Measurements from ENCODE around the gene PRR20A. TPM values are rescaled to one million over a fixed set of nuclear protein-coding genes. Genes with fewer than 3 reads are reported as not detected.

Gene PRR20A
- total and polyA plus RNA-seq, 4 donors, result not detected

DNA sequence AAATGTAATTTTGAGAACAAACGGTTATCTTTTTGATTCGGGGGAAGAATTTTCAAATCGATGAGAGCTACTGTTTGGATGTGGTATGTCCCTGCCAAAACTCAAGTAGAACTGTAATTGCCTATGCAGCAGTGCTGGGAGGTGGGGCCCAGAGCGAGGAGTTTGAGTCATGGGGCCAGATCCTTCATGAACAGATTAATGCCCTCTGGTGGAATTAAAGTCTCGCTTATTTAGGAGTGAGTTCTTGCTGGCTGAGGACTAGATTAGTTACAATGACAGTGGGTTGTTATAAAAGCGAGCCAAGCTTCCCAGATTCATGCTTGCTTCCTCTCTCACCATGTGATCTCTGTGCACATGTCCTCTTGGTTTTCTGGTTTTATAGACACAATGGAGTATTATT is 11.8 kb upstream of the PRR20A start:
- no peak for DNase-seq (ENCODE audit: low spot score)
- no peaks in the 10 kb centered on the region for H3K27me3 ChIP-seq (ENCODE audit: control insufficient read depth in 4 of 4, insufficient read depth in 4 of 4, low read length in 3 of 4)
- 89% methylated on average over 6 of the region's 6 CpGs for WGBS
- no peak overlapping the region for H3K9ac ChIP-seq (ENCODE audit: low read depth in 1 of 2, low read length in 2 of 2)
- H3K27ac ChIP-seq (ENCODE audit: low read depth in 1 of 2, low read length in 2 of 2), result no peak overlapping the region
- no peaks in the 10 kb centered on the region for H3K36me3 ChIP-seq (ENCODE audit: control insufficient read depth in 4 of 4, insufficient read depth in 3 of 4, low read depth in 1 of 4, low read length in 3 of 4)
- H3K9me3 ChIP-seq (ENCODE audit: control insufficient read depth in 4 of 4, low read length in 3 of 4), result no peaks in the 10 kb centered on the region
- H3K4me3 ChIP-seq (ENCODE audit: low read depth in 1 of 3, low read length in 3 of 3), result no peak overlapping the region
- TF ChIP-seq FOXA1 (IDR thresholded peaks at IDR 0.05) (no peak), RXRA (IDR thresholded peaks at IDR 0.05) (no peak), NR2F2 (IDR thresholded peaks at IDR 0.05) (no peak), TAF1 (conservative IDR thresholded peaks at IDR 0.05) (no peak), HNF4G (IDR thresholded peaks at IDR 0.05) (no peak)
- TF ChIP-seq, protein P1, sequence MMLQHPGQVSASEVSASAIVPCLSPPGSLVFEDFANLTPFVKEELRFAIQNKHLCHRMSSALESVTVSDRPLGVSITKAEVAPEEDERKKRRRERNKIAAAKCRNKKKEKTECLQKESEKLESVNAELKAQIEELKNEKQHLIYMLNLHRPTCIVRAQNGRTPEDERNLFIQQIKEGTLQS (IDR thresholded peaks at IDR 0.05), result no peak
- TF ChIP-seq, protein P2, sequence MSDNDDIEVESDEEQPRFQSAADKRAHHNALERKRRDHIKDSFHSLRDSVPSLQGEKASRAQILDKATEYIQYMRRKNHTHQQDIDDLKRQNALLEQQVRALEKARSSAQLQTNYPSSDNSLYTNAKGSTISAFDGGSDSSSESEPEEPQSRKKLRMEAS (IDR thresholded peaks at IDR 0.05), result no peak
- TF ChIP-seq, protein P3, sequence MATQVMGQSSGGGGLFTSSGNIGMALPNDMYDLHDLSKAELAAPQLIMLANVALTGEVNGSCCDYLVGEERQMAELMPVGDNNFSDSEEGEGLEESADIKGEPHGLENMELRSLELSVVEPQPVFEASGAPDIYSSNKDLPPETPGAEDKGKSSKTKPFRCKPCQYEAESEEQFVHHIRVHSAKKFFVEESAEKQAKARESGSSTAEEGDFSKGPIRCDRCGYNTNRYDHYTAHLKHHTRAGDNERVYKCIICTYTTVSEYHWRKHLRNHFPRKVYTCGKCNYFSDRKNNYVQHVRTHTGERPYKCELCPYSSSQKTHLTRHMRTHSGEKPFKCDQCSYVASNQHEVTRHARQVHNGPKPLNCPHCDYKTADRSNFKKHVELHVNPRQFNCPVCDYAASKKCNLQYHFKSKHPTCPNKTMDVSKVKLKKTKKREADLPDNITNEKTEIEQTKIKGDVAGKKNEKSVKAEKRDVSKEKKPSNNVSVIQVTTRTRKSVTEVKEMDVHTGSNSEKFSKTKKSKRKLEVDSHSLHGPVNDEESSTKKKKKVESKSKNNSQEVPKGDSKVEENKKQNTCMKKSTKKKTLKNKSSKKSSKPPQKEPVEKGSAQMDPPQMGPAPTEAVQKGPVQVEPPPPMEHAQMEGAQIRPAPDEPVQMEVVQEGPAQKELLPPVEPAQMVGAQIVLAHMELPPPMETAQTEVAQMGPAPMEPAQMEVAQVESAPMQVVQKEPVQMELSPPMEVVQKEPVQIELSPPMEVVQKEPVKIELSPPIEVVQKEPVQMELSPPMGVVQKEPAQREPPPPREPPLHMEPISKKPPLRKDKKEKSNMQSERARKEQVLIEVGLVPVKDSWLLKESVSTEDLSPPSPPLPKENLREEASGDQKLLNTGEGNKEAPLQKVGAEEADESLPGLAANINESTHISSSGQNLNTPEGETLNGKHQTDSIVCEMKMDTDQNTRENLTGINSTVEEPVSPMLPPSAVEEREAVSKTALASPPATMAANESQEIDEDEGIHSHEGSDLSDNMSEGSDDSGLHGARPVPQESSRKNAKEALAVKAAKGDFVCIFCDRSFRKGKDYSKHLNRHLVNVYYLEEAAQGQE (IDR thresholded peaks at IDR 0.05), result no peak
- H3K4me1 ChIP-seq (ENCODE audit: control insufficient read depth in 4 of 4, insufficient read depth in 4 of 4, low read length in 3 of 4), result peaks cover 0 to 6% (median 2%) of the 10 kb centered on the region in 4 donors

DNA sequence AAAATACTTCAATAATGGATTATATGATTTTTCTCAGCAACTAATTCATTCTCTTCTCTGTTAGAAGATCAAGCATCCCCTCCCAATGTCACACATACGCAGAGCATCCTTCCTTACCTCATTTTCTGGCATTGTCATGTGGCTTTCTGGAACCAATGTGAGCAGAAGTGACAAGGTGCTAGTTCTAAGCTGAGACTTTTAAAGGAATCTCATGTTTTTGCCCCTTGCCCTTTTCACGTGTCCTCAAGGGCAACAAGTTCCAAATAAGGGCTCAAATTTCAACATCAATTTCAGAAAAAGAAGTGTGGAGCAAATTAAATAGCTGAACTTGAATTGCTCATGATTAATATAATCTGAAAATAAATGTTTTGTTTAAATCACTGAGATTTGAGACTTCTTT is 4.6 kb upstream of the PRR20A start:
- DNase-seq (ENCODE audit: low spot score), result no peak
- WGBS, result 30% methylated on average over 2 of the region's 2 CpGs
- H3K27ac ChIP-seq (ENCODE audit: low read depth in 1 of 2, low read length in 2 of 2), result peak overlapping the region in 1 of 2 donors; percentile 35
- H3K4me1 ChIP-seq (ENCODE audit: control insufficient read depth in 4 of 4, insufficient read depth in 4 of 4, low read length in 3 of 4), result peaks cover 0 to 14% (median 3%) of the 10 kb centered on the region in 4 donors
- no peaks in the 10 kb centered on the region for H3K27me3 ChIP-seq (ENCODE audit: control insufficient read depth in 4 of 4, insufficient read depth in 4 of 4, low read length in 3 of 4)
- H3K9me3 ChIP-seq (ENCODE audit: control insufficient read depth in 4 of 4, low read length in 3 of 4), result no peaks in the 10 kb centered on the region
- H3K36me3 ChIP-seq (ENCODE audit: control insufficient read depth in 4 of 4, insufficient read depth in 3 of 4, low read depth in 1 of 4, low read length in 3 of 4), result no peaks in the 10 kb centered on the region
- H3K4me3 ChIP-seq (ENCODE audit: low read depth in 1 of 3, low read length in 3 of 3), result peak overlapping the region in 1 of 3 donors; percentile 24
- TF ChIP-seq HNF4A (conservative IDR thresholded peaks at IDR 0.05) (peak; percentile 49 to 59), RXRA (IDR thresholded peaks at IDR 0.05) (no peak)
- H3K9ac ChIP-seq (ENCODE audit: low read depth in 1 of 2, low read length in 2 of 2), result no peak overlapping the region

DNA sequence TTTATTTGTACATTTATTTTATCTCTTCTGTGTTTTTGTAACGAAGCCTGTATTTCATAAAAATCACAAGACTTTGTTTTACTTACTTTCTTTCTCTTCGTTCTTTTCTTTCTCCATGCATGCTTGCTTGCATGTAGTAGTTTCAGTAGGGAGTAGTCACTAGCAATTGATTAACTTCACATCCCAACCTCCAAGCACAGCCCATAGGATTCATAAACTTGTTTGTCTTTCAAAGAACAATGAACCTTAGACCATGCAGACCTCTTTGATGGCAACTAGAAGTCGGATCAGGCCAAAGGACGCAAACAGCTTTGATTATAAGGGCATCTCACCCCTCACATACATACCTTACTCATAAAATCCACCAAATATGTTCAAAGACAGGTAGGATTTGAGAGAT is 3.1 kb upstream of the PRR20A start:
- H3K4me1 ChIP-seq (ENCODE audit: control insufficient read depth in 4 of 4, insufficient read depth in 4 of 4, low read length in 3 of 4), result peaks cover 0 to 14% (median 3%) of the 10 kb centered on the region in 4 donors
- no peaks in the 10 kb centered on the region for H3K36me3 ChIP-seq (ENCODE audit: control insufficient read depth in 4 of 4, insufficient read depth in 3 of 4, low read depth in 1 of 4, low read length in 3 of 4)
- H3K27ac ChIP-seq (ENCODE audit: low read depth in 1 of 2, low read length in 2 of 2), result peak overlapping the region; percentile 9 to 47
- H3K9me3 ChIP-seq (ENCODE audit: control insufficient read depth in 4 of 4, low read length in 3 of 4), result no peaks in the 10 kb centered on the region
- H3K27me3 ChIP-seq (ENCODE audit: control insufficient read depth in 4 of 4, insufficient read depth in 4 of 4, low read length in 3 of 4), result no peaks in the 10 kb centered on the region
- DNase-seq (ENCODE audit: low spot score), result no peak
- 32% methylated on average over 4 of the region's 4 CpGs for WGBS
- peak overlapping the region in 1 of 2 donors; percentile 69 for H3K9ac ChIP-seq (ENCODE audit: low read depth in 1 of 2, low read length in 2 of 2)
- peak overlapping the region in 2 of 3 donors; percentile 11 to 15 for H3K4me3 ChIP-seq (ENCODE audit: low read depth in 1 of 3, low read length in 3 of 3)
- TF ChIP-seq FOXA1 (IDR thresholded peaks at IDR 0.05) (no peak), HNF4A (conservative IDR thresholded peaks at IDR 0.05) (peak; percentile 82 to 84), HNF4G (IDR thresholded peaks at IDR 0.05) (no peak), YY1 (IDR thresholded peaks at IDR 0.05) (peak; percentile 68), RAD21 (IDR thresholded peaks at IDR 0.05) (peak; percentile 50 to 62), GABPA (IDR thresholded peaks at IDR 0.05 in 1 of 2, conservative IDR thresholded peaks at IDR 0.05 in 1 of 2) (no peak), JUND (IDR thresholded peaks at IDR 0.05) (peak in 1 of 2 donors; percentile 27), RXRA (IDR thresholded peaks at IDR 0.05) (peak; percentile 57 to 66), FOXA2 (IDR thresholded peaks at IDR 0.05) (no peak), EGR1 (IDR thresholded peaks at IDR 0.05; ENCODE audit: low read depth in 2 of 2) (no peak), TAF1 (conservative IDR thresholded peaks at IDR 0.05) (peak; percentile 54), SP1 (IDR thresholded peaks at IDR 0.05) (peak; percentile 77)
- TF ChIP-seq, protein P4, sequence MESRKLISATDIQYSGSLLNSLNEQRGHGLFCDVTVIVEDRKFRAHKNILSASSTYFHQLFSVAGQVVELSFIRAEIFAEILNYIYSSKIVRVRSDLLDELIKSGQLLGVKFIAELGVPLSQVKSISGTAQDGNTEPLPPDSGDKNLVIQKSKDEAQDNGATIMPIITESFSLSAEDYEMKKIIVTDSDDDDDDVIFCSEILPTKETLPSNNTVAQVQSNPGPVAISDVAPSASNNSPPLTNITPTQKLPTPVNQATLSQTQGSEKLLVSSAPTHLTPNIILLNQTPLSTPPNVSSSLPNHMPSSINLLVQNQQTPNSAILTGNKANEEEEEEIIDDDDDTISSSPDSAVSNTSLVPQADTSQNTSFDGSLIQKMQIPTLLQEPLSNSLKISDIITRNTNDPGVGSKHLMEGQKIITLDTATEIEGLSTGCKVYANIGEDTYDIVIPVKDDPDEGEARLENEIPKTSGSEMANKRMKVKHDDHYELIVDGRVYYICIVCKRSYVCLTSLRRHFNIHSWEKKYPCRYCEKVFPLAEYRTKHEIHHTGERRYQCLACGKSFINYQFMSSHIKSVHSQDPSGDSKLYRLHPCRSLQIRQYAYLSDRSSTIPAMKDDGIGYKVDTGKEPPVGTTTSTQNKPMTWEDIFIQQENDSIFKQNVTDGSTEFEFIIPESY (IDR thresholded peaks at IDR 0.05), result peak; percentile 37
- TF ChIP-seq, protein P1 (IDR thresholded peaks at IDR 0.05), result no peak
- TF ChIP-seq, protein P2 (IDR thresholded peaks at IDR 0.05), result no peak
- TF ChIP-seq, protein P3 (IDR thresholded peaks at IDR 0.05), result peak; percentile 46

Data from liver (tissue), 9 donors.